NCI-H524 treated with DMSO at 0.1 percent for 48 hours (cell line): ENCODE data around the gene LRP1B.
"Not testable (repeated sequence)": the region's sequence is repeated elsewhere in the genome, so short reads cannot be mapped to it uniquely, and the experiment has no call there.

Experiments
- DNase-seq: peaks from one replicate; lab custom pipeline; 2025; lab: John Stamatoyannopoulos, UW

LRP1B gene

GRCh38 chr2:140683658-140684057, 1447.2 kb downstream of the LRP1B start:
- DNase-seq, result no peak

- no peak for DNase-seq
Observed at GRCh38 chr2:140680862-140681261, 1450.0 kb downstream of the LRP1B start.

- DNase-seq, result no peak
Observed at GRCh38 chr2:140679752-140680151, 1451.1 kb downstream of the LRP1B start.

GRCh38 chr2:140669911-140670310, 1460.9 kb downstream of the LRP1B start:
- DNase-seq, result no peak

- DNase-seq, result no peak
Observed at GRCh38 chr2:140667203-140667602, 1463.6 kb downstream of the LRP1B start.

- no peak for DNase-seq
Observed at GRCh38 chr2:140662504-140662903, 1468.3 kb downstream of the LRP1B start.

- no peak for DNase-seq
Observed at GRCh38 chr2:140658760-140659692, 1471.8 kb downstream of the LRP1B start.

GRCh38 chr2:140657657-140658056, 1473.2 kb downstream of the LRP1B start:
- DNase-seq, result no peak

- peak; percentile 97 for DNase-seq
Observed at GRCh38 chr2:140654565-140654964, 1476.3 kb downstream of the LRP1B start.

GRCh38 chr2:140650825-140651224, 1480.0 kb downstream of the LRP1B start:
- no peak for DNase-seq

- not testable (repeated sequence) for DNase-seq
Observed at GRCh38 chr2:140650134-140650533, 1480.7 kb downstream of the LRP1B start.

- DNase-seq, result no peak
Observed at GRCh38 chr2:140648393-140648792, 1482.4 kb downstream of the LRP1B start.

GRCh38 chr2:140643761-140644187, 1487.0 kb downstream of the LRP1B start:
- DNase-seq, result no peak

- no peak for DNase-seq
Observed at GRCh38 chr2:140641163-140641562, 1489.7 kb downstream of the LRP1B start.

GRCh38 chr2:140639628-140640027, 1491.2 kb downstream of the LRP1B start:
- no peak for DNase-seq

- DNase-seq, result no peak
Observed at GRCh38 chr2:140630557-140630956, 1500.3 kb downstream of the LRP1B start.

GRCh38 chr2:140627885-140628284, 1502.9 kb downstream of the LRP1B start:
- no peak for DNase-seq

GRCh38 chr2:140627136-140627535, 1503.7 kb downstream of the LRP1B start:
- DNase-seq, result no peak

- DNase-seq, result peak; percentile 80
Observed at GRCh38 chr2:140624200-140624599, 1506.6 kb downstream of the LRP1B start.

GRCh38 chr2:140621583-140622362, 1509.0 kb downstream of the LRP1B start:
- DNase-seq, result no peak

- DNase-seq, result no peak
Observed at GRCh38 chr2:140604788-140605187, 1526.0 kb downstream of the LRP1B start.

- no peak for DNase-seq
Observed at GRCh38 chr2:140604096-140604495, 1526.7 kb downstream of the LRP1B start.

GRCh38 chr2:140603416-140603815, 1527.4 kb downstream of the LRP1B start:
- no peak for DNase-seq
